Activated T-cell treated with anti-CD3 and anti-CD28 coated beads for 1 hour (primary cell): ENCODE results near the gene PPY.
A peak's percentile ranks its signal among the peaks of the same experiment; 100 is the strongest.
"Not testable (repeated sequence)": the region's sequence is repeated elsewhere in the genome, so short reads cannot be mapped to it uniquely, and the experiment has no call there.

ENCODE experiments used
- DNase-seq: peaks from one replicate; pipeline ENCODE4 v3.0.0-alpha.2; 2020; ENCODE audit warnings: low read depth

Gene PPY

DNA sequence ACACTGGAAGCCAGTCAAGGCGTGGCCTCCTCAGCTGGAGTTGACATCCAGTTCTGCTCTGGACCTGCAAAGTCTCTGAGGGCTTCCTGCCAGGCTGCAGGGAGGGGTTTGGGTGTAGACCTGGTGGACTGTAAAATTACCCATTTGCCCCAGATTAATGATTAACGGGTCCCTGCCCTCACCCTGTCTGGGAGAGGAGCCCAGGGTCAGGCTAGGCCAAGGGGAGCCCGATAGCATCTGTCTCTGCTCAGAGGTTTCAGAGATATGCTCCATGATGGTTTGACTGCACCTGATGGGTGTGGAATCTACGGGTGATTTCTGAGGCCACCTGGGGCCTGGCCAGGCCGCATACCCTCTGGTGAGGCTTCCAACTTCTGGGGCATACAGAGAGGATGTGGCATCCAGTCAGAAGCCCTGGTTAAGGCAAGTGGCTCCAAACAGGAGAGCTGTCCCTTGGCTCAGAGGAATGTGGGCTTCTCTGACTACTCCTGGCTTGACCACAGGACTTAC is 11.2 kb downstream of the PPY start:
- DNase-seq, result no peak

DNA sequence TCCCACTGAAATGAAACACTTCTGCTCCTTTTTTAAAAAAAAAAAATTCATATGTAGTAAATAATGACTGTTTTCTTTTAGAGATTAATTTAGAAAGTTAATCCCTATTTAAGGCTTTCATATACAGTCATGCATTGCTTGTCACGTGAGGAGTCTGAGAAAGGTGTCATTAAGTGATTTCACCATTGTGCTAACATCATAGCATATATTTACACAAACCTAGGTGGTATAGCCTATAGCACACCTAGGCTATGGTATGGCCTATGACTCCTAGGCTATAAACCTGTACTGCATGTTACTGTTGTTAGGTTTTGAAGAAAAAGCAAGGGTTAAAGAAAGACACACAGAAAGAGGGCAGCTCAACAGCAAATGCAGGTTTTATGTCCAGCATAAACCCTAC is 13.7 kb downstream of the PPY start:
- DNase-seq, result no peak

GRCh38 chr17:43927929-43928328 is 14.3 kb downstream of the PPY start:
- not testable (repeated sequence) for DNase-seq

DNA sequence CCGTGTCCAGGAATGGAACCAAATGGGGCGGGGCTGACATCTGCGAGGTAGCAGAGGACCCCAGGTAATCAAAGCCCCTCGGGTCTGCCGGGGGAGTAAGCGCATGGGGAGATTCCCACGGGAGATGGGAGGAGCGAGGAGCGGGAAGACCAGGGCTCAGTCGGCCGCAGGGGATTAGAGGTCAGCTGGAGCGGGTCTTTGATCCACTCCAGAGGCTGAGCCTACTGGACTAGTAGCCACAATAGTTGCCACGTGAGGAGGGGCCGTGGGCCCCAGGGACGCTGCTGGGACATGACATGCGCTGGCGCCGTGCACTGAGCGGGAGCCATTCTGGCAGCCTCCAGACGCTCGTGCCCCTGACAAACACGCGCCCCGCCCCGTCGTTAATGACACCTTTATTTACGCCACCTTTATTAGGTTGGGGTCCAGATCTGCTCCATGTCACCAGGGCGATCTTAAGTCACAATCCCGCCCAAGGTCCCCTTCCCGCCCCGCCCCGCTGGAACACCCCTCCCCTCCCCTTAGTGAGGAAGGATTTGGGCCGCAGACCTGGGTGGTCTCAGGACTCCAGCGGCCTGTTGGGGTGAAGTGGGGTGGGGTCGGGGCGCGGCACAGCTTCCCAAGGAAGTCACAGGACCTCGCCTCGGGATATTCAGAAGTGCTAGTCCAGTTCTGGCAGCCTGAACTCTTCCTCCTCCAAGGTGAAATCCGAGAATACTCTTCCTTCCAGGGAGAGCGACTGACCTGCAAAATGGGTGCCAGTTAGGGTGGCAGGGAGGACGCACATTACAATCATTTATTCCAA is 15.0 kb downstream of the PPY start:
- DNase-seq, result no peak

- DNase-seq, result no peak
Observed at GRCh38 chr17:43924558-43924957, 17.7 kb downstream of the PPY start.

DNA sequence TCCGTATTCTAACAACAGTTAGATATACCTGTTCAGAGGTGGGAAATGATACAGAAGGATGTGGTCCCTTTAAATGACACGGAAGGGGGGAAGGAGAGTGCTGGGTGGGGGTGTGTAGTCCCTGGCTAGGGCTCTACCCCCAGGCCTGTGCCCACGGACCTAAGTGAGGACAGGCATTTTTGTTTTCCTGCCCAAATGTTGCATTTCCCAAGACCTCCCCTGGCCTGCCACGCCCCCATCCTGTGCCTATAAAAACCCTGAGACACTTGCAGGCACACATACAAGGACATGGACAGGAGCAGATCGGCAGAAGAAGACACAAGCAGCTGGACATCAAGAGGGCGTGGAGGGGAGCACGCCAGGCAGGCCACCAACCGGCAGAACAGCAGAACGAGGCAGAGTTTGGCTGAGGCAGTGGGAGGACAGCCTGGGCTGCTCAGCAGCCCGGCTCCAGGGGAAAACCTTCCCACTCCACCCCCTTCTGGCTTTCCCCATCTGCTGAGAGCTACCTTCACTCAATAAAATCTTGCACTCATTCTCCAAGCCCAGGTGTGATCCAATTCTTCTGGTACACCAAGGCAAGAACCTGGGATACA is 21.7 kb downstream of the PPY start:
- no peak for DNase-seq

DNA sequence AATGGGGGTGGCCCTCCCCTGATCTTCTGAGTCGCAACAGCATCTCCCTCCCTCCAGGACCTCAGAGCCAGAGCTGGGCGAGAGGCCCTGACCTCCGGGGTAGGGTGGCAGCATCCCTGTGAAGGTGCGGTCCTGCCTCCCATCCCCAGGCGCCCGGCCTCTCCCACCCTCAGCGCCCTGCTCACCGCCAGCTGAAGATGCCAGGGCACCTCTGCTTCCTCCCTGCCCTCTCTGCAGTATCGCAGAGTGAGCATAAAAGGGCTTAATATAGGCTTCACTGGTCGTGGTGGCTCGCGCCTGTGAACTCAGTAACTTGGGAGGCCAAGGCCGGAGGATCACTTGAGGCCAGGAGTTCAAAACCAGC is 24.3 kb downstream of the PPY start:
- DNase-seq, result no peak

DNA sequence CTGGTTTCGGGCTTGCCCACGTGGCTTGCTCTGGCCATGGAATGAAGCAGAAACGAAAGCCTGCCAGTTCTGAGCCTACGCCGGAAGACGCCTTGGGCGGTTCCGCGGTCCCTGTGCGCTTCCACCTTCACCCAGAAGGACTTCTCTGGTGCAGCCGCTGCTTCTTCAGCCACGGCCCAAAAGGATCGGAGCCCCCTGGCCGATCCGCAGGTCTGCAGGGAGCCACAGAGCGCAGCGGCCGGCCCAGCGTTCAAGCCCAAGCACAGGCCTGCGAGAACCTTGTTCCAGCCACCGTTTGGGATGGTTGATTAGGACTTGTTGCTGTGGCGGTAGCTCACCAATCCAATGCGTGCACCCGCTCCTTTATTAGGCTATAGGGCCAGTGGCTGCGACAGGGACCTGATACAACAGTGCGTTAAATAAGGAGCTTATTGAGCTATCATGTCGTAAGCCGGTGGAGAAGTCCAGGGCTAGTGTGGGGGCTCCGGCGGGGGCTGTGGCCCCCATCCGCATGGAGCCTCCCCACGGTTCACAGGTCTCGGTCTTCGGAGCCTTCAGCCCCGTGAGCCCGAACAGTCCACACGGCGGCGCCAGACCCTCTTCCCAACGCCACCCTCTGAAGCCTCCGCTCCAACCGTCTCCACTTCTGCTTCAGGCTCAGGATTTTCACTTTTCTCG is 24.8 kb downstream of the PPY start:
- DNase-seq, result peak; percentile 44

DNA sequence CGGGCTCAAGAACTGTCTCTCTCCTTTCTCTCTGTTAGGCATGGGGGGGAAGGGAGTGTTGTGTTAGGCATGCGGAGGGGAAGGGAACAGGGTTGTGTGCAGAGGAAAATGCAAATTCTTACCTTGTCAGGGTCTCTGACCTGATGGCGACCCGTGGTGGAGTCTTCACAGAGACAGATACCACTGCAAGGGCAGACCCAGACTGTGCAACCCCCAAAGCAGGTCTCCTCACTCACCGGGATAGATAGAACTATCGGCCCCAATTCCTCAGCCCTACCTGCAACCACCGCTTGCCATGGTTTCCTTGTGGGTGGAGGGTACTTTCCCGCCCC is 25.3 kb downstream of the PPY start:
- DNase-seq, result no peak

DNA sequence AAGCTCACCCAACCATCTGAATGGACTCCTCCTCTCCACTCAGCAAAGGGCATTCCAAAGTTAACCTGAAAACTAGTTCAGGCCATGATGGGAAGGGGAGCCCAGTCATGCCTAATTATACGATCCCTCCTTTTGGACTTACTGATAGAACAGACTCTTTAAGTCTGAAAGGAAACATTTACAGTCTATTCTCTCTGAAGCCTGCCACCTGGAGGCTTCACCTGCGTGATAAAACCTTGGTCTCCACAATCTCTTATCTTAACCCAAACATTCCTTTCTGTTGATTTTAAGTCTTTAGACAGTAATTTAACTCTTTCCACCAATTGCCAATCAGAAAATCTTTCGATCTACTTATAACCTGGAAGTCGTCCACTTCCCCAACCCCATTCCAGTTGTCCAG is 25.9 kb downstream of the PPY start:
- no peak for DNase-seq

DNA sequence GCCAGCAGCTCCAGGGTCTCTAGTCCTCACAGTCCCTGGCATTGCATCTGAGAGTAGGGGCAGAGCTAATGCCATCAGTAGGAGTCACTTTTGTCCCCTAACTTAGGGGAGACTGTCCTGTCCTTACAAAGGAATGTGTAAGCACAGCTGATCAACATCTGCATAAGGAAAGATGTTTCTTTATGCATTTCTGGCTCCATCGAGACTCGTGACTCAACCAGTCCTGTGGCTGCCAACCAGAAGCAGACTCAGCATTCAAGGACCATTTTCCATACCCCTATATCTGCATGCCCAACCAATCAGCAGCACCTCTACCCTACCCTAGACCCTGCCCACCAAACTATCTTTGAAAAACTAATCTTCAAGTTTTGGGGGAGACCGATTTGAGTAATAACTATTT is 26.7 kb downstream of the PPY start:
- no peak for DNase-seq

DNA sequence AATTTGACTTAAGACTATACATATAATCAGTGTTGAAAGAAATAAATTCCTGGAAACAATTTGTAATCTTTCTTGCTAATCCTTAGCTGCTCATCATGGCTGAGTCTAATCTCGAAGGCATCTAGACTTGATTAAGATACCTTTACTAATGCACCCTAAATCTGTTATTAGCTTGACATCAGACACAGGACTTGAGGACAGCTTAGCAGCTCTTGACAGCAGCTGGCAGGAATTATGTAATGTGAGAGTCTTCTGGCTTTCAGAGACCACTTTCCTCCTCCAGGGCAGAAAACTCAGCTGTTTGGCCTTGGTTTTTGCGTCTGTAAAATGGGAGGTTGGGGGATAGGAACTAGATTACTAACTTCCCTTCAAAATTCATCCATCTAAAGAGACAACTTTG is 27.8 kb downstream of the PPY start:
- DNase-seq, result no peak

DNA sequence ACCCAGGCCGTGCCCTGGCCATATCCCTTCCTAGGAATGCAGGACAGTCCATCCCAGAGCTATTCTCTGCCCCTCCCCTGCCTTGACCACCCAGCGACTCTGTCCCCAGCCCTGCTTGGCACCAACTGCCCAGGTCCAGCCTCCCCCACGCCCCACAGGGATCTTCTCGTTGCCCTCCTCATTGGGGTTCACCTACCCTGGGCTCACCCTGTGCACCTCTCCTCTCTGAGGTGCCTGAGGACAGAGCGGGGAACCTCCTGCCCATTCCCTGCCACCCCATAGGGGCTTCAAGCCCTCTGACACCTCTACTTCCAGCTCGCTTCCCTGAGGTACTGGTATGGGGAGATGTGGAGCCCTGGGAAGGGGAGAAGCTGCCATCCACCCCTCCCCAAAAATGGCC is 28.7 kb downstream of the PPY start:
- DNase-seq, result no peak

DNA sequence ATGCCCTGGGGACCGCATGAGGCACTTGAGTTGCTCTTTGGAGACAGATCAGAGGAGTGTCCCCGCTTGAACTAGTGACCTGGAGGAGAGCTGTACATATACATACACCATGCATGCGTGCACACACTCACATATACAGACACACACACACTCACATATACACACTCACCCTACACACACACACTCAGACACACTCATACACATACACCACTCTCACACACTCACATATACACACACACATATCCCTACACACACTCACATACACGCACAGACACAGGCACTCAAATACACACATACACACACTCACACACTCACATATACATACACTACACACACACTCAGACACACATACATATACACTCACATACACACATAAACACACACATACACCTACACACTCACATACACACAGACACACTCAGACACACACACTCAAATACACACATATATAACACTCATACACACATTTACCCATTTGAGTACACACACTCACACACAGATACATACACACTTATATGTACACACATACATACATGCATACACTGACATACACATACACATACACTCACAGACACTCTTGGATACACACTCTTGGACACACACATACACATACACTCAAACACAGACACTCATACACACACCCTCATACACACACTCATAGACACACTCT is 29.5 kb downstream of the PPY start:
- DNase-seq, result no peak

GRCh38 chr17:43911904-43912303 is 30.4 kb downstream of the PPY start:
- no peak for DNase-seq

DNA sequence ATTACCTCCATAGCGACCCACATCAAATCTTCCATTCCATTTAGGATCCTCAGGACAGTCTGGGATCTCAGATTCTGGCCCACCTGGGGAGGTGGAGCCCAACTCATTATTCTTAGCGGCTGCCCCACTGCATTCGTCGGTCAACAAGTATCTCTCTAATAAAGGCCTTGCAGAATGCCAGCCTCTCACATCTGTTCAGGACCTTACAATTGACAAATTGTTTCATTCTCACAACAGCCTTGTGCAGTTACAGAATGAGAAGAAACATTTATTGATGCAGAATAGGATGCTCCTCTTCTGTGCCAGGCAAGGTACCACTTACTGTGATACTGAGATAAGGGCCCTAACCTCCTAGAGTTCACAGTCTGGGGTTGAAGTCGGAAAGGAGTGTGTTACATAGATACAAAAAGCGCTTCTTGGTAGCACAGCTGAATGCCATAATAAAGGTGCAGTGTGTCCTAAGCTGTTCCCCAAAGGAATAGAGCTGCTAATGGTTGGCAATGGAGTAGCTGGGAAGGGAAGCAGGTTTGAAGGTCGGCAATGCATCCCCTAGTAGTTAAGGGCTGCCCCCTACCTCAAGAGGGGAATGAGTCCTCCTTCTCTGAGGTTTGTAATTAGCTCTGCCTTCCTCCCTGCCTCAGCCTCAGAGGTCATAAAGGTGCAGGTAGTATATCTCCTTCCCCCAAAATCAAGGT is 32.6 kb downstream of the PPY start:
- no peak for DNase-seq

DNA sequence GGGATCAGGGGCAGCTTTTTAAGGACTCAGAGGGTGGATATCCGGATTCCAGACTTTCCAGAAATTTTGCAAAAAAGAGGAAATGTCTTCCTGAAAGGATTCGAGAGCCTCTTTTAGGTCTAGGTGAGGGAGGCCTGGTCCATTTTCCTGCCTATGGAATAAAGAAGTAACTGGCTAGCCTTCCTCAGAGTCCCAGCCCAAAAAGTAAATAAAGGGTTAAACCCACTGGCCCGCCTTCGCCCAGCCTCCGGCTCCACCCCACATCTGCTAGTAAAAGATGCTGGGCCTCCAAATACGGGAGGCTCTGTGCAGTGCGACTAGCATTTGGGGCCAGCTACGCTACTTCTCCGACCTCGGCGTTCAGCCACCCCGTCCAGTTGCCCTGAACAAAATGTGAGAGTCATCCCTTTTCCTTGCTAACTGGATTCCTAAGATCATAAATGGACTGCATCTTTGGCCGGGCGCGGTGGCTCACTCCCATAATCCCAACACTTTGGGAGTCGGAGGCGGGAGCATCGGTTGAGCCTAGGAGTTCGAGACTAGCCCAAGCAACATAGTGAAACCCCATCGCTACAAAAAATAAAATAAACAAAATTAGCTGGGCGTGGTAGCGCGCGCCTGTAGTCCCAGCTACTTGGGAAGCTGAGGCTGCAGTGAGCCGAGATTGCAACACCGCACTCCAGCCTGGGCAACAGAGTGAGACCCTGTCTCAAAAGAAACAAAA is 34.1 kb downstream of the PPY start:
- DNase-seq, result peak; percentile 40

GRCh38 chr17:43907425-43907981 is 34.8 kb downstream of the PPY start, which contains the start of gene MPP2:
TSS of gene MPP2 (minus strand) at chr17:43907536. CDS start at chr17:43904460, 3,076 bp downstream.
- peak; percentile 47 for DNase-seq

DNA sequence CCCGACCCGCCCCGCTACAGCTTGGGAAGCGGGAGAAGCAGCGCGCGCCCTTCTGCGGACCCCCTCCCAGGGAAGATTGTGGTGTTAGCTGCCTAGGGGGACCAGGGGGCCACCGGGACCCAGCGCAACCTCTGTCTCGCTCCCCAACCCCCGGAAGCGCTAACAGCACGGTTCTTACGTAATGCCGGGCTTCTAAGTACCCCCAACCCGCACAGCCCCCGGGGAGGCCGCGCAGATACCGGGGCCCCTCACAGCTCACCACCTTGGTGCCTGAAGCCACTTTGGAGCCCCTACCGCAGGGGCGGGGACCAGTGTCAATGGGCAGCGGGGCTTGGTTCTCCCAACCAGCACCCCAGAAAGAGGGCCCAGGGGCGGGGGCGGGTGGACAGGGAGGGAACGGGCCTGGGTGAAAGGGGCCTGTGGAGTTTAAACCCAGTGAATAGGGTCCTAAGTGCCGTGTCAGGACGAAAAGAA is 35.3 kb downstream of the PPY start:
- DNase-seq, result no peak

DNA sequence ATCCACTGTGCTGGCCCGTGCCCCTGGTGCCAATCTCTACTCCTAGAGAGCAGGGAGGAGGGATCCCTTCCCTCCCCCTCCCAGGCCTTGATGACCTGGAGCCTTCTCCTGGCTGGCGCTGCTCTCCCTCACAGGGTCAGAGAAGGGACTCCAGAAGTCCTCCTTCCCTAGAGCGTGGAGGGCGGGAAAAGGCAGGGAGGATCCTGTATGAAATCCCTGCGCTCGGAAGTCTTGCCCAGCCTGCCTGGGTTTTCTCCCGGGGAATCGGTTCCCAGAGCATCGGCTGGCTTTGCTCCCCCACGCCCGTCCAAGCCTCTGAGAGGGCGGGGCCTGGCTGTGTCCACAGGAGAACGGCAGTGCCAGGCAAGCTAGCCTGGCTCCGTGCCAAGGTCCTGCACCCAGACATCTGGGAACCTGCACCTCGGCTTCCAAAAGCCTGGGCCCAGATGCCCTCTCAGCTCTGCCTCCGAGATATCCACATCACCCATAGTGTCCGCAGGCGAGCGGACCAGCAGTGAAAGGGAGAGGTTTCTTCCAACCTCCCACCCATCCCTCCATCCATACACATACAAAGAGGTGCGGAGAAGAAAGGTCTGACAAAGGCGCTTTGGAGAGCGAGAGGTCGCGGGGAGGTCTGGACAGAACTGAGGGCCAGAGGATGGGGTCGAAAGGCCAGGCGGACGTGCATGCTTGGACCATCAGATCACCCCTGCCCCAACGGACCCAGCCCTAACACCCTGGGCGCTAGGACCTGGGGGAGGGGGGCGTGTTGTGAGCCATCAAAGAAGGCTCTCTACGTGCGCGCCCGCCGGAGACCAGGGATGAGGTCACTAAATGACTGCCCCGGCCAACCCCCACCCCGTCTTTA is 36.1 kb downstream of the PPY start:
- peak; percentile 28 for DNase-seq
